ENCODE data around the gene TSPYL4.
"Not testable (repeated sequence)": the region's sequence is repeated elsewhere in the genome, so short reads cannot be mapped to it uniquely, and the experiment has no call there.

Gene TSPYL4

DNA sequence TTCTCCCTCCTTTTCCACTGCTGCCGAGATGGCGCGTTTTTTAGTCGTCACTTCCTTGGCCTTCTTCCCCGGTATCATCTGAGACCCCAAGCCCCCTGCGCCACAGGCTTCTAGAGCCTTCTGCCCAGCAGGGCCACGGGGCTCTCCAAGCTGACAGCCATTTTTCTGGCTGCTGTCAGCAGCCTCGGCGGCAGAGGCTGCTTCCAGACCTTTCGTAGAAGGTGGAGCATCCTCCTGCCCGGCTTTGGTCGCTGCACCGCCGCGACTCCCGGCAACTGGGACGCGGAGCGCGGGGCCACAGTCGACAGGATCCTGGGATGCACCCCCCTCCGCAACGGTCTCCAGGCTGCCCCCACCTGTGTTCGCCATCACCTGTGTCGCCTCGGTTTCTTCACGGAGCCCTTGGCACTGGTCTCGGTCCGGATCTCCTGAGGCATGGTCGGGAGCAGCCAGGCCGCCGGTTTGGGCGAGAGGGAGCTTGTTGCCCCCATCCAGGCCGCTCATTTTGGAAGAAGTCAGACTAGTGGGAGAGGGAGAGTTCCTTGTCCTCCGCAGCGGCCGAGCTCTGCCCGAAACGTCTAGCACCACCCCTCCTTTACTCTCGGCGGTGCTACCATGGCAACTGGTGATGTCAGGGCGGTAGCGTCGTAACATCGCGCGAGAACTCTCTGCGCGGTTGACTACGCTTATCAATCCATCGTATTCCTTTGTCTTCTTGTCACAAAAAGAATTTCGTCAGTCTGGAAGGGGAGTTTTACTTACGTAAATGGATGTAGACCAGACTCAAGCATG lies at the start of gene TSPYL4:
TSPYL4 (minus strand) TSS at position 571 of the 792 bp plus-strand sequence; CDS start at position 504, 67 bp downstream.
- Mint-ChIP-seq H3K4me3 (no peak within 1 kb of the TSS), H3K36me3 (ENCODE audit: low read depth) (peaks cover 28% of the 10 kb centered on the region), H3K9me3 (no peaks in the 10 kb centered on the region), H3K27ac (no peak within 1 kb of the TSS), H3K4me1 (ENCODE audit: low read depth) (peaks cover 9% of the 10 kb centered on the region), H3K27me3 (no peaks in the 10 kb centered on the region)
- peak; percentile 90 for DNase-seq

DNA sequence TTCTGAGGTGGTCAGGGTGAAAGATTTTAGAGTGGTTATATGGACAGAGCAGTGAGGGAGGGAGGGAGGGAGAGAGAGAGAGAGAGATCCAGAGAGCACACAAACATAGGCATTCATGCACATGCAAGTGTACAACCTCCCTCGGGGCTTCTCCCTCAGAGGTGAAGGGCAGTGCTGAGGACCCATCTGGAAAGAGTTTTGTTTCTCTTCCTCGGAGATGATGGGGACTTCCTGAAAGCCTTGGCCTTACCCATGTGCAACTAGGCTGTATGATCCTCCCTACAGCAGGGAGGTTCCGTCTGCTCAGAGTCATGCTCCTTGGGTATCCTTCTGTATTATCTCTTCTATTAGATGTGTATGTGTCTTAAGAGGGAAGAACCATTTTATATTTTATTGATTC lies 47.2 kb upstream of the TSPYL4 start:
- no peak overlapping the region for H3K4me3 Mint-ChIP-seq

DNA sequence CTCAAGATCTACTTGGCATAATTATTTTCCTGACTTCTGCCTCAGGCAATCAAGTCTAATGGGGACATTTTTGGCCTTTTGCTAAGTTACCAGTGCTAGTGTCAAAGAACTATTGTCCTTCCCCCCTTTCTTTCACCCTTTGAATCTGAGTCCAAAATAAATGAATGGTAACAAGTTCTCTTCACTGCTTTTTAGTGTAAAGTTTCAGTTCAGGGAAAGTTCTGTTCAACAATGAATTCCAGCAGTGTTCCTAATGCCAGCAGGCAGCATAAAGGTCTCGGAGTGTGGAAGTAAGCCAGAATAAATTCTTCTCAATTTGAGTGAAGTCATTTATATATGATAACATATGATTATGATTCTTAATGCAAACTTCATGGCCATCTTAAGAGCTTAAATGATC lies 46.7 kb upstream of the TSPYL4 start:
- DNase-seq: no peak
- Mint-ChIP-seq H3K9me3 (peaks cover 5% of the 10 kb centered on the region), H3K4me3 (no peak overlapping the region), H3K27ac (no peak overlapping the region), H3K4me1 (ENCODE audit: low read depth) (no peaks in the 10 kb centered on the region), H3K27me3 (no peaks in the 10 kb centered on the region), H3K36me3 (ENCODE audit: low read depth) (no peaks in the 10 kb centered on the region)

More for the DNA sequence above, 47.2 kb upstream of the TSPYL4 start:
- Mint-ChIP-seq H3K36me3 (ENCODE audit: low read depth) (no peaks in the 10 kb centered on the region), H3K27me3 (no peaks in the 10 kb centered on the region), H3K4me1 (ENCODE audit: low read depth) (no peaks in the 10 kb centered on the region), H3K9me3 (peaks cover 5% of the 10 kb centered on the region), H3K27ac (no peak overlapping the region)
- no peak for DNase-seq

DNA sequence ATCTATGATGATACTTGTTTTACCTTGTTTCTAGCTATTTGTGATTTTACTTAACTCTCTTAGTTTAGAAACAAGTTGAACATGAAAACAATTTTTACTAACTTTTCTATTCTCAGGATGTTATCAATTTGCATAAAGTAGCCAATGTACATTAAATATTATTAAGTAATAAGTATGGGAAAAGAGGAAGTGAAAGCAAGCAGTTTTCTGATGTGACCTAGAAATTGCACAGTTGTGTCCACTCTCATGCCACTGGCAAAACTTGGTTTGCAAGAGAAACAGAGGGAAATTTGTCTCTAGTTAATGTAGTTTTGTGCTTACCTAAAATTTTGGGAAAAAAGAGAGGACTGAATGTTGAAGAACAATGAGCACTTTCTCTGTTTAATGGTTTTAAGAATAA lies 45.1 kb upstream of the TSPYL4 start:
- peaks cover 5% of the 10 kb centered on the region for H3K9me3 Mint-ChIP-seq
- DNase-seq: no peak
- no peak overlapping the region for H3K4me3 Mint-ChIP-seq
- no peak overlapping the region for H3K27ac Mint-ChIP-seq
- no peaks in the 10 kb centered on the region for H3K36me3 Mint-ChIP-seq (ENCODE audit: low read depth)
- no peaks in the 10 kb centered on the region for H3K4me1 Mint-ChIP-seq (ENCODE audit: low read depth)
- H3K27me3 Mint-ChIP-seq: no peaks in the 10 kb centered on the region

DNA sequence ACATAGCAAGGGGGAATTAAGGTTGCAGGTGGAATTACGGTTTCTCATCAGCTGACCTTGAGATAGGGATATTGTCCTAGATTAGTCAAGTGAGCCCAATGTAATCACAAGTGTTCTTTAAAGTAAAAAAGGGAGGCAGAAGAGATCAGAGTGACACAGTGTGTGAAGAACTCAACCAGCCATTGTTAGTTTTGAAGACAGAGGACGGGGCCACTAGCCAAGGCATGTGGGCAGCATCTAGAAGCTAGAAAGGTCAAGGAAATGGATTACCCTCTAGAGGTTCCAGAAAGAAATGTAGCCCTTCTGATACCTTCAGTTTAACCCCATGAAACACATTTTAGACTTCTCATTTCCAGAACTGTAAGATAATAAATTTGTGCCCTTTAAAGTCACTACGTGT lies 44.4 kb upstream of the TSPYL4 start:
- no peak for DNase-seq
- peaks cover 5% of the 10 kb centered on the region for H3K9me3 Mint-ChIP-seq
- no peak overlapping the region for H3K4me3 Mint-ChIP-seq
- no peak overlapping the region for H3K27ac Mint-ChIP-seq
- no peaks in the 10 kb centered on the region for H3K36me3 Mint-ChIP-seq (ENCODE audit: low read depth)
- no peaks in the 10 kb centered on the region for H3K27me3 Mint-ChIP-seq
- no peaks in the 10 kb centered on the region for H3K4me1 Mint-ChIP-seq (ENCODE audit: low read depth)

DNA sequence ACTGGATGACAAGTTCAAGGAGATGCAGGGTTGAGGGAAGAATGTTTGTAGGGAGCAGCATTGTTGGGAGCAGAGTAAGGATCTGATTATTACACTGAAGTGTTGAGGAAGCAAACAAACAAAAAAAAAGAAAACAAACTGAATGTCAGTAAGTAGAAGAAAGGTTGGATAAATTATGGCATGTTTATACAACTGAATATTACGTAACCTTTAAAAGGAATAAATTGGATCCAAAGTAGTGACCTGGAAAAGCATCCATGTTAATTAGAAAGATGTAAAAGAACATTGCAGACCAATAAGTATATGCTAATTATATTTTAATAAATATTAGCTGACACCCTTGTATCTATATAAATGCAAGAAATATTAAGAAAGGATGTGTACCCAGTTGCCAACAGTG lies 38.7 kb upstream of the TSPYL4 start:
- no peak overlapping the region for H3K4me3 Mint-ChIP-seq
- H3K36me3 Mint-ChIP-seq (ENCODE audit: low read depth): no peaks in the 10 kb centered on the region
- no peaks in the 10 kb centered on the region for H3K27me3 Mint-ChIP-seq
- H3K27ac Mint-ChIP-seq: no peak overlapping the region
- H3K9me3 Mint-ChIP-seq: peaks cover 2% of the 10 kb centered on the region
- DNase-seq: no peak
- H3K4me1 Mint-ChIP-seq (ENCODE audit: low read depth): no peaks in the 10 kb centered on the region

DNA sequence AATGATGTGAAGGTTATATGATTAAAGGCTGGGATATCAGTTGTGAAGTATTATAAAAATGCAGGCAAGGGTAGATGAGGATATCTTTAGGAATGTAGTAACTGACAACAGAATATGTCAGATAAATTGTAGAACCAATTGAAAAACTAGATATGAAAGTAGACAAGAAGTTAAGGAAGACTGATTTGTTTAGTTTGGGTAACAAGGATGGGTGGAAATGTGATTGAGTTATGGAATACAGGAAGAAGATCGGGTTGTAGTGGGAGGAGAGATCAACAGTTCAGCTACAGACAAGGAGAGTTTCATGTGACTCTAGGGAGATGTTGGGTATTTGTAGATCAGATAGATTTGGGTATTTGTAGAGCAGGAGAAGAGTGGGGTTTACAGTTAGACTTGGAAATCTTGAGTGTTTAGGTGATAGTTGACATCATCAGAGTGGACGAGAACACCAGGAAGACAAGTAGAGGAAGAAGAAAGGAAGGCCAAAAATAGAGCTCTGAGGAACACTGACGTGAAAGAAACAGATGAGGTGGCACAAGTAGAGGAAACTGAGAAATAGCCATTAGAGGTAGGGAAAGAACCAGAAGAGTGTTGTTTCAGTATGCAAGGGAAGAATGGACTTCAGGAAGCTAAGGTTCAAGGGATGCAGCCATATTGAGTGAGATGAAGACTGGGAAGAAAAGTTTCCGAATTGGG lies 38.0 kb upstream of the TSPYL4 start:
- Mint-ChIP-seq H3K36me3 (ENCODE audit: low read depth) (no peaks in the 10 kb centered on the region), H3K9me3 (no peaks in the 10 kb centered on the region), H3K27ac (no peak overlapping the region), H3K4me3 (no peak overlapping the region), H3K4me1 (ENCODE audit: low read depth) (no peaks in the 10 kb centered on the region), H3K27me3 (no peaks in the 10 kb centered on the region)
- DNase-seq: no peak

DNA sequence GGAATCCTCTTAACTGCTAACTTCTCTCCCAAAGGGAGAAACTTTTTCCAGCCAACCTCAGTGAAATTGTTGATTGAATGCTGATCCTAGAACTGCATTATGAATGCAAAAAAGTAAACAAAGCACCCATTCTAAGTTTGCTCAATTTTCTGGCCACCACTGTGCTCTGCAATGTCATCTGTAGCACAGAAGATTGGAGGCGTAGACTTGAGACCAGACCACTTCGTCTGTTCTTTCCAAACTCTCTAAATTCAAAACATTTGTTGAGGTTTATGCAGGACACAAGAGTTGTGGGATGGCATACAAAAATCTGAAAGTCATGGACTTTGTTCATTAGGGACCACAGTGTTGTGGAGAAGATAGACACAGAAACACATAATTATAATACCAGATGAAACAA lies 36.9 kb upstream of the TSPYL4 start:
- no peak overlapping the region for H3K27ac Mint-ChIP-seq

DNA sequence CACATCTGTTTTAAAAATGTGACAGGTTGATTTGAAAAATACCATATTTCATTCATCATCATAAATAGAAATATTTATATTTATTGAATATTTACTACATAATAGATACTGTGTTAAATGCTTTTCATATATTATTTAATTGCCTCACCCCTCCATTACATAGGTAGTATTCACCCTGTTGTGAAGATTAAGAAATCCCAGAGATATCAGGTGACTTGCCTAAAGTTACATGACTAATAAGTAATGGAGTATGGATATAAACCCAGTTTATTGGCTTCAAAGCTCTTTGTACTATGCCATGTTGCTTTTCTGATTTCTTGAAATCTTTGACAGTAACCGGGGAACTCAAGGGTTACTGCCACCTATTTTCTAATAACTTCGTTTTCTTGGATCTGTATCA lies 36.0 kb upstream of the TSPYL4 start:
- no peaks in the 10 kb centered on the region for H3K36me3 Mint-ChIP-seq (ENCODE audit: low read depth)
- H3K9me3 Mint-ChIP-seq: no peaks in the 10 kb centered on the region
- H3K27ac Mint-ChIP-seq: no peak overlapping the region
- H3K4me3 Mint-ChIP-seq: no peak overlapping the region
- no peaks in the 10 kb centered on the region for H3K27me3 Mint-ChIP-seq
- no peak for DNase-seq
- no peaks in the 10 kb centered on the region for H3K4me1 Mint-ChIP-seq (ENCODE audit: low read depth)

More for the DNA sequence above, 36.9 kb upstream of the TSPYL4 start:
- Mint-ChIP-seq H3K27me3 (no peaks in the 10 kb centered on the region), H3K4me3 (no peak overlapping the region), H3K36me3 (ENCODE audit: low read depth) (no peaks in the 10 kb centered on the region), H3K9me3 (no peaks in the 10 kb centered on the region), H3K4me1 (ENCODE audit: low read depth) (no peaks in the 10 kb centered on the region)
- no peak for DNase-seq

DNA sequence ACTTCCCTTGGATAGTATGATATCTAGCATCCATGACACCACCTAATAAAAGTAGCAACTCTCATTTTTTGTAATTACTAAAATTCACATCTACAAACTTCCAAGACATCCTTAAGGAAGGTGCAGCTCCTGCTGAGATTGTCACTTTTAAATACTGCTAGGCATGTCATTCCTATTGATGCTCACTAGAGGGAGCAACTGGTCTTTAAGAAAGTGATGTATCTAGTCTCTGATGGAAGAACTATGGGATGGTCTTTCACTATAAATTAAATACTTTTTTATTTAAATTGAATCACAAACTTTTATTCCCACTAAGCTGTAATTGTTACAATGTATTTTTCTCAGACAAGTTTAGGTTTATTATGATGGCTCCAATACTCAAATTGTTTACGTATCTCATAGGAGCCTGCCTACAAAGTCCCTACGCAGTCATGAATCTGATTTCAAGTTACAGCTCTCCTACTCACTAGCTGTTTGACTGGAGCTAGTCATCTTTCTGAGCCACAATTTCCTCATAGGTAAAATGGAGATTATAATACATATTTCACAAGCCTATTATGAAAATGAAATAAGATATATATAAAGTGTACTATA lies 33.9 kb upstream of the TSPYL4 start:
- DNase-seq: no peak
- Mint-ChIP-seq H3K27ac (no peak overlapping the region), H3K4me3 (no peak overlapping the region)

DNA sequence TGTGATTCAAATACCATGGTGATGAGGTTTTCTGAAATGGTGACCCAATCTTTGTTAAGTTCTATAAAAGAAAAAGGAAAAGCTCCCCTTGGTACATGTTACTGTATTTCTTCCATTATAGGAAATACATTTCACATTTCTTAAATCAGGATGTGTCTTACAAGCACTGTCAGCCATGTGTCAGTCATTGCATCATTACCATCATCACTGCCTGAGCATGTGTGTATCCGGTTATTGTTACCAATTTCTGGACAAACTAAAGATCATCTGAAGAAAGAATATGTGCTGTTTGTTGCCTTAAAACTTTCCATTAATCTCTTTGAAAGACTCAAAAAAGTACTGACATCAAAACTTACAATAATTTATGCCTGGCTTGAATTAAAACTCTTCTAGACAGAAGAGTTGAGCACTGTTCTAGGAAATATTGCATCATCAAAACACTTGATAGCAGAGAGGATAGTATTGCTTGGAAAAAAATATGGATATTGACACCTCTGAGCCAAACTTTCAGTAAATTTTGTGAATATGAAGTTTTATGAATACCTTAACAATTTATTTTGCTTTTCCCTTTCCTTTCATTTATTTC lies 33.0 kb upstream of the TSPYL4 start:
- Mint-ChIP-seq H3K4me1 (ENCODE audit: low read depth) (no peaks in the 10 kb centered on the region), H3K27ac (no peak overlapping the region), H3K9me3 (no peaks in the 10 kb centered on the region), H3K36me3 (ENCODE audit: low read depth) (no peaks in the 10 kb centered on the region), H3K4me3 (no peak overlapping the region), H3K27me3 (no peaks in the 10 kb centered on the region)
- no peak for DNase-seq

More for the DNA sequence above, 33.9 kb upstream of the TSPYL4 start:
- H3K4me1 Mint-ChIP-seq (ENCODE audit: low read depth): no peaks in the 10 kb centered on the region
- no peaks in the 10 kb centered on the region for H3K36me3 Mint-ChIP-seq (ENCODE audit: low read depth)
- no peaks in the 10 kb centered on the region for H3K9me3 Mint-ChIP-seq
- H3K27me3 Mint-ChIP-seq: no peaks in the 10 kb centered on the region

DNA sequence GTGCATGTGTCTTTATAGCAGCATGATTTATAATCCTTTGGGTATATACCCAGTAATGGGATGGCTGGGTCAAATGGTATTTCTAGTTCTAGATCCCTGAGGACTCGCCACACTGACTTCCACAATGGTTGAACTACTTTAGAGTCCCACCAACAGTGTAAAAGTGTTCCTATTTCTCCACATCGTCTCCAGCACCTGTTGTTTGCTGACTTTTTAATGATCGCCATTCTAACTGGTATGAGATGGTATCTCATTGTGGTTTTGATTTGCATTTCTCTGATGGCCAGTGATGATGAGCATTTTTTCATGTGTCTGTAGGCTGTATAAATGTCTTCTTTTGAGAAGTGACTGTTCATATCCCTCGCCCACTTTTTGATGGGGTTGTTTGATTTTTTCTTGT lies 31.1 kb upstream of the TSPYL4 start:
- H3K4me3 Mint-ChIP-seq; H3K27ac Mint-ChIP-seq; H3K9me3 Mint-ChIP-seq; H3K27me3 Mint-ChIP-seq; DNase-seq; H3K36me3 Mint-ChIP-seq (ENCODE audit: low read depth): not testable (repeated sequence)
- peaks cover 16% of the 10 kb centered on the region for H3K4me1 Mint-ChIP-seq (ENCODE audit: low read depth)

DNA sequence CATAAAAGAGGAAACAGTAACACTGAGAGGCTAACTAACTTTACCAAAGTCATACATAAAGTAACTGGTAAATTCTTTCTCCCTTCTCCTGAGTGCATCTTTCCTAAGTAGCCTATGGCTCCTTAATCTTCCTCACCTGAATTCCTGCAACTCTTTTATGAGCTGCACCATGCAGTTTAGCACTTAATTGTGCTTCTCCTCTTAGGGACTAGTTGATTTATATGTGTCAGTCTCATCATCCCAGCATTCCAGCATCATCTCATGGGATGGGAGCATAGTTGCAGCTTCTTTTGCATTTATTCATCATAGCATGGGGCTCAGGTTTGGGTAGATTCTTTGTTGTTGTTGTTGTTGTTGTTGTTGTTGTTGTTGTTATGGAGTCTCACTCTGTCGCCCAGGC lies 29.3 kb upstream of the TSPYL4 start:
- Mint-ChIP-seq H3K27me3 (no peaks in the 10 kb centered on the region), H3K27ac (no peak overlapping the region), H3K4me1 (ENCODE audit: low read depth) (peaks cover 18% of the 10 kb centered on the region), H3K36me3 (ENCODE audit: low read depth) (peaks cover 16% of the 10 kb centered on the region), H3K9me3 (no peaks in the 10 kb centered on the region), H3K4me3 (no peak overlapping the region)
- no peak for DNase-seq

DNA sequence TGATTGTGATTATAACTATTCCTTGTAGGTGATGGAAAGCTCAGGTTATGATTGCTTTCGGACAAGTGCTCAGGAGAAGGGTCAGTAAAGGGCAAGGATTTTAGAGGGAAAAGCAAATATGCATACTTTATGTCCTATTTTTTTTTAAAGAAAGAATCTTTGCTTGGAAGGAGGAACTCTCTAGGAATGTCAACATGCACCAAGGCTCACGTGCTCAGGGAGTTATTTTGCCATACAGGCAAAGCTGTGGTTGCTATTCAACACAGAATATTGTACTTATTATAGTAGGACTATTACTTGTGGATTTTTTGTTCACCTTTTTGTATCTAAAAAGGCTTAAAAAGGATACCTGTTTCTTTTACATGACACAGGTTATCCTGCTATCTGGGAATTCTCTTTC lies 28.8 kb upstream of the TSPYL4 start:
- no peak for DNase-seq
- no peak overlapping the region for H3K27ac Mint-ChIP-seq
- H3K36me3 Mint-ChIP-seq (ENCODE audit: low read depth): peaks cover 21% of the 10 kb centered on the region
- H3K9me3 Mint-ChIP-seq: no peaks in the 10 kb centered on the region
- no peaks in the 10 kb centered on the region for H3K27me3 Mint-ChIP-seq
- no peak overlapping the region for H3K4me3 Mint-ChIP-seq
- peaks cover 22% of the 10 kb centered on the region for H3K4me1 Mint-ChIP-seq (ENCODE audit: low read depth)

DNA sequence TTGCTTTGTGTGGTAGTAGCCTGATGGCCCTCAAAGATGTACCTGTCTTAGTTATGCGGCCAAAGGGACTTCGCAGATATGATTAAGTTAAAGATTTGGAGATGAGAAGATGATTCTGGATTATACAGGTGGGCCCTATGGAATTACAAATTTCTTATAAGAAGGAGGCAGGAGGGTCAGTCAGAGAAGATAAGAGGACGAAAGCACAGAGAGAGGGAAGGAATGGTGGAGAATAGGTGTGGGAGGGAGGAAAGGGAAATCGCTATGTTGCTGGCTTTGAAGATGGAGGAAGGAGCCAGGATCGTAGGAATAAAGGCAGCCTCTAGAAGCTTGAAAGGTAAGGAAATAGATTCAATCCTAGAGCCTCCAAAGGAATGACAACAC lies 27.1 kb upstream of the TSPYL4 start:
- Mint-ChIP-seq H3K27me3 (no peaks in the 10 kb centered on the region), H3K36me3 (ENCODE audit: low read depth) (peaks cover 38% of the 10 kb centered on the region), H3K4me1 (ENCODE audit: low read depth) (peaks cover 37% of the 10 kb centered on the region), H3K4me3 (peak overlapping the region; percentile 91), H3K9me3 (no peaks in the 10 kb centered on the region), H3K27ac (peak overlapping the region; percentile 100)
- DNase-seq: no peak
